Activated naive CD8-positive, alpha-beta T cell (primary cell): ENCODE measurements around the gene MLLT6.

ENCODE experiments used
- H3K27ac Mint-ChIP-seq: one replicate; pipeline ENCODE4 v1.8.0; 2021; ENCODE audit warnings: mixed read lengths
- H3K27me3 Mint-ChIP-seq: one replicate; pipeline ENCODE4 v1.8.0; 2021; ENCODE audit warnings: mixed read lengths
- H3K36me3 Mint-ChIP-seq: one replicate; pipeline ENCODE4 v1.8.0; 2021; ENCODE audit warnings: mixed read lengths
- H3K4me1 Mint-ChIP-seq: one replicate; pipeline ENCODE4 v1.8.0; 2021; ENCODE audit warnings: low read depth, mixed read lengths
- H3K4me3 Mint-ChIP-seq: one replicate; pipeline ENCODE4 v1.8.0; 2021; ENCODE audit warnings: mild to moderate bottlenecking, mixed read lengths
- H3K9me3 Mint-ChIP-seq: one replicate; pipeline ENCODE4 v1.8.0; 2021; ENCODE audit warnings: low read depth, mixed read lengths

Gene MLLT6

GRCh38 chr17:38773258-38773657, 68.2 kb downstream of the MLLT6 start:
- Mint-ChIP-seq H3K4me1 (no peaks in the 10 kb centered on the region), H3K27me3 (no peaks in the 10 kb centered on the region), H3K27ac (peak overlapping the region; percentile 34), H3K9me3 (no peaks in the 10 kb centered on the region), H3K36me3 (peaks cover 3% of the 10 kb centered on the region), H3K4me3 (no peak overlapping the region)

DNA sequence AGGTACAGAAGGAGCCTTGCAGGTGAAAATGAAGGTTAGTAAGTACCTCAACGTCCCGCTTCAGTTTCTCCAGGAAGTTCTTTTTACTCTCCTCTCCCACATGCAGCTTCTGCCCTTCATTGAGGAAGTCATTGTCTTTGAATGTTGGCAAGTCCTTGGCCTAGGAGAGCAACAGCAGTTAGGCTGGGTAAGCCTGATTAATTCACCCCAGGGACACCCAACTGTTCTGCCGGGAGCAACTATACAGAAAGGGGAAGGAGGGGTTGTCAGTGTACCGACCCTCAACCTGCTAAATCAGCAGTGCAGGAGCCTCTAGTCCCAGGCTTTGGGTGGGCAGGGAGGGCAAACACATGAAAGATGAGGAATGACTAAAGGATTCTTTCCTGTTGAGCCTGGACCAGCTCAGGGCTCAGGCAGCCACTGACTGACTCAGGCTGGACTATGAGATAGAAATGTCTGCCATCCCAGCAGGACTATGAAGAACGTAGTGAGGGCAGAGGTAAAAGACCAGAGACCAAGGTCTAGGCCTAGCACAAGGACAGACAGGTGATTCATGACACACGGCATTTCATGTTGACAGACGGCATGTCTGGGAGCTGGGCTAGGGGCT, 72.7 kb downstream of the MLLT6 start:
- no peak overlapping the region for H3K27ac Mint-ChIP-seq
- H3K4me1 Mint-ChIP-seq = peaks cover 2% of the 10 kb centered on the region
- no peaks in the 10 kb centered on the region for H3K9me3 Mint-ChIP-seq
- H3K27me3 Mint-ChIP-seq = no peaks in the 10 kb centered on the region
- H3K36me3 Mint-ChIP-seq = peaks cover 4% of the 10 kb centered on the region
- H3K4me3 Mint-ChIP-seq = no peak overlapping the region
